Heart left ventricle (tissue), 16 donors: ENCODE results near the gene SLC43A1. TPM values are rescaled to one million over a fixed set of nuclear protein-coding genes. Genes with fewer than 3 reads are reported as not detected.

Source experiments
- ATAC-seq, 4 donors: fragments of 200-7000 bp; cut with Tn5 transposase; one replicate each; pipeline ENCODE4 v1.9.1; 2020 to 2022; ENCODE audit warnings: moderate library complexity in 4 of 4, mild to moderate bottlenecking in 3 of 4, moderate number of reproducible peaks in 1 of 4
- DNase-seq, 5 donors: peaks; one replicate each; pipeline ENCODE4 v3.0.0-alpha.2; 2020
- H3K27ac ChIP-seq, 12 donors: fragments of 200-600 bp; sonication (generic) in 4 of 12; one replicate each; pipeline versions ENCODE4 v1.5.0 to v1.8.0; 2016 to 2022; ENCODE audit warnings: mild to moderate bottlenecking in 2 of 12
- H3K27me3 ChIP-seq, 9 donors: fragments of 200-600 bp; sonication (generic) in 2 of 9; one replicate each; pipeline versions ENCODE4 v1.5.1 to v1.8.0; 2016 to 2022; ENCODE audit warnings: mild to moderate bottlenecking in 3 of 9
- H3K36me3 ChIP-seq, 9 donors: fragments of 200-600 bp; sonication (generic) in 2 of 9; one replicate each; pipeline versions ENCODE4 v1.5.0 to v1.8.0; 2018 to 2022; ENCODE audit warnings: mild to moderate bottlenecking in 2 of 9
- H3K4me1 ChIP-seq, 12 donors: fragments of 200-600 bp; sonication (generic) in 4 of 12; one replicate each; pipeline versions ENCODE4 v1.5.0 to v1.8.0; 2016 to 2022; ENCODE audit warnings: mild to moderate bottlenecking in 3 of 12
- H3K4me3 ChIP-seq, 12 donors: fragments of 200-600 bp; sonication (generic) in 4 of 12; one replicate each; pipeline versions ENCODE4 v1.5.0 to v1.8.0; 2017 to 2022; ENCODE audit warnings: mild to moderate bottlenecking in 9 of 12, moderate library complexity in 4 of 12
- H3K9me3 ChIP-seq, 12 donors: fragments of 200-600 bp; sonication (generic) in 4 of 12; one replicate each; pipeline versions ENCODE4 v1.5.0 to v1.8.0; 2016 to 2022; ENCODE audit warnings: mild to moderate bottlenecking in 1 of 12
- CTCF ChIP-seq, 12 donors: fragments of 200-600 bp; sonication (generic) in 4 of 12; IDR thresholded peaks; one replicate each; pipeline versions ENCODE4 v1.5.0 to v1.8.0; 2018 to 2022; ENCODE audit warnings: antibody characterized with exemption in 12 of 12, mild to moderate bottlenecking in 5 of 12
- POLR2A ChIP-seq, 2 donors: fragments of 450-650 bp; IDR thresholded peaks; one replicate each; pipeline ENCODE4 v1.6.1; 2017; ENCODE audit warnings: antibody characterized with exemption in 2 of 2, mild to moderate bottlenecking in 2 of 2, moderate library complexity in 2 of 2
- WGBS, 4 donors: extraction: QIAGEN DNeasy Blood & Tissue Kit in 2 of 4; methylation state at CpG; one replicate each; pipeline versions ENCODE4 v1.1.5 to v1.1.7; 2013 to 2018; 5-methylcytosine and 5-hydroxymethylcytosine counted together
- intact Hi-C, 10 donors: fragments of 100-400 bp; cut with DNase I; formaldehyde crosslinking; loops; one replicate each; pipeline versions ENCODE4 v1.11.1 to v1.14.2; 2022
- polyA plus RNA-seq, 2 donors: library from polyadenylated mRNA; stranded (reverse); fragments of 200-250 nt; gene quantifications; one replicate each; pipeline ENCODE4 v1.2.3, GENCODE V29; 2013
- total RNA-seq, 9 donors: library from RNA; depleted of rRNA in 2 of 9; stranded (reverse); fragments of >200 nt in 2 of 9; fragmentation: NEBNext Ultra II Directional in 3 of 9; extraction: Animal tissue kit (Norgen Biotek cat#: 25700) in 3 of 9; gene quantifications; one replicate each; pipeline versions ENCODE4 v1.1.0 to v1.2.4, GENCODE V29; 2016 to 2023
- donor health status: ischemic (EF 13 %, LVEDD 7.1; RV severe dilation, severe dysfunction).
- donor health status: healthy with polysubstance abuse.
- donor health status: DM: no; HTN: yes; CAD: no.
- donor health status: DM: no; HTN: no; CAD: no.
- donor health status: ischemic (EF 25% LVEDD 6.9; RV normal size, moderate dysfunction).
- donor health status: ischemic (EF 25% LVEDD 5.7; RV mildly dilated, moderate dysfunction).
- donor health status: healthy.
- donor health status: DM: yes; HTN: yes; CAD: no.
- donor health status: ischemic (EF 35%, LVEDD 5.7; RV mildly dilated, moderate dysfunction).
- donor health status: nonischemic (EF 11% LVEDD 7.7; RV severe dilation, severe dysfunction).
- donor health status: DM: yes; HTN: yes; CAD: no.
- donor health status: PGD.
- donor health status: ischemic (EF 29% LVEDD 5.4; RV normal size, mild dysfunction).
- donor health status: nonischemic (EF 23%, LVEDD 6.1; RV moderate dilation, normal function).

Gene SLC43A1
- total and polyA plus RNA-seq, 11 donors = 2.7 to 12.3 (median 5.8) TPM

GRCh38 chr11:57556041-57556440 is 40.5 kb upstream of the SLC43A1 start:
- TF ChIP-seq CTCF (IDR thresholded peaks at IDR 0.05) (no peak), POLR2A (IDR thresholded peaks at IDR 0.05) (no peak)
- Histone ChIP-seq H3K27ac (no peak overlapping the region), H3K36me3 (peaks cover 0 to 94% (median 90%) of the 10 kb centered on the region in 9 donors), H3K4me1 (peaks cover 0 to 3% (median 0%) of the 10 kb centered on the region in 12 donors), H3K27me3 (no peaks in the 10 kb centered on the region), H3K9me3 (no peaks in the 10 kb centered on the region), H3K4me3 (no peak overlapping the region)
- no peak for ATAC-seq
- intact Hi-C loops = no loop called here
- 73 to 89% (median 80%) methylated on average over 4 to 8 of the region's 8 CpGs for WGBS, 4 donors
- DNase-seq = no peak

- Histone ChIP-seq H3K27me3 (no peaks in the 10 kb centered on the region), H3K4me3 (no peak overlapping the region), H3K9me3 (no peaks in the 10 kb centered on the region), H3K4me1 (no peaks in the 10 kb centered on the region), H3K27ac (no peak overlapping the region), H3K36me3 (peaks cover 0 to 100% (median 96%) of the 10 kb centered on the region in 9 donors)
- ATAC-seq (no peak), DNase-seq (no peak)
- TF ChIP-seq POLR2A (IDR thresholded peaks at IDR 0.05) (no peak), CTCF (IDR thresholded peaks at IDR 0.05) (no peak)
- 89 to 98% (median 95%) methylated on average over 2 of the region's 2 CpGs for WGBS, 4 donors
- intact Hi-C loops = no loop called here
Observed at GRCh38 chr11:57555393-57555792, 39.9 kb upstream of the SLC43A1 start.

- H3K36me3 ChIP-seq = peaks cover 0 to 100% (median 81%) of the 10 kb centered on the region in 9 donors
- intact Hi-C loops = no loop called here
- H3K27ac ChIP-seq = no peak overlapping the region
- no peak for TF ChIP-seq POLR2A (IDR thresholded peaks at IDR 0.05)
- no peak for TF ChIP-seq CTCF (IDR thresholded peaks at IDR 0.05)
- no peaks in the 10 kb centered on the region for H3K9me3 ChIP-seq
- no peak for ATAC-seq
- DNase-seq = no peak
- no peaks in the 10 kb centered on the region for H3K27me3 ChIP-seq
- peaks cover 0 to 6% (median 0%) of the 10 kb centered on the region in 12 donors for H3K4me1 ChIP-seq
- H3K4me3 ChIP-seq = no peak overlapping the region
- WGBS, 4 donors = 75 to 93% (median 83%) methylated on average over 5 of the region's 5 CpGs
Observed at GRCh38 chr11:57552479-57552878, 37.0 kb upstream of the SLC43A1 start.

- H3K27me3 ChIP-seq = no peaks in the 10 kb centered on the region
- no peak for ATAC-seq
Observed at GRCh38 chr11:57551941-57552340, 36.4 kb upstream of the SLC43A1 start.

More at GRCh38 chr11:57551941-57552340, 36.4 kb upstream of the SLC43A1 start:
- Histone ChIP-seq H3K9me3 (no peaks in the 10 kb centered on the region), H3K36me3 (peaks cover 0 to 100% (median 76%) of the 10 kb centered on the region in 9 donors), H3K27ac (no peak overlapping the region), H3K4me3 (no peak overlapping the region), H3K4me1 (peaks cover 0 to 11% (median 0%) of the 10 kb centered on the region in 12 donors)
- intact Hi-C loops = no loop called here
- 90 to 97% (median 94%) methylated on average over 4 of the region's 4 CpGs for WGBS, 4 donors
- DNase-seq = no peak
- no peak for TF ChIP-seq CTCF (IDR thresholded peaks at IDR 0.05)
- no peak for TF ChIP-seq POLR2A (IDR thresholded peaks at IDR 0.05)
